ENCODE measurements around the gene DLGAP4. TPM values are rescaled to one million over a fixed set of nuclear protein-coding genes. Genes with fewer than 3 reads are reported as not detected.

DLGAP4 gene
- total RNA-seq, 2 experiments from 2014 or later = 27.0 to 27.5 TPM

Other genes starting within 250 kb of the DLGAP4 start
- gene EPB41L1, start 151.6 kb upstream of the DLGAP4 start, total RNA-seq = under 1 TPM in 1 of 2 experiments, not detected in 1; 0.62 TPM
- gene AAR2, start 69.9 kb upstream of the DLGAP4 start, total RNA-seq = 10 to 100 TPM; 22.3 to 22.5 TPM
- gene MYL9, start 235.2 kb downstream of the DLGAP4 start, total RNA-seq = under 1 TPM; 0.51 to 0.61 TPM